Right renal cortex interstitium (tissue), 3 donors: ENCODE data around the gene HBEGF. TPM values are rescaled to one million over a fixed set of nuclear protein-coding genes. Genes with fewer than 3 reads are reported as not detected.
A peak's percentile ranks its signal among the peaks of the same experiment; 100 is the strongest.
"Not testable (repeated sequence)": the region's sequence is repeated elsewhere in the genome, so short reads cannot be mapped to it uniquely, and the experiment has no call there.

ENCODE experiments used
- DNase-seq, 3 donors: peaks; one replicate each; pipeline ENCODE4 v3.0.0-alpha.2; 2013; ENCODE audit warnings: low read depth in 3 of 3, low spot score in 2 of 3
- polyA plus RNA-seq, 3 donors: library from polyadenylated mRNA; unstranded; fragments of 120-200 nt; gene quantifications; one replicate each; pipeline ENCODE4 v1.2.1, GENCODE V29; 2013; ENCODE audit not compliant: insufficient read length in 3 of 3

HBEGF gene
- polyA plus RNA-seq, 3 donors, result 8.6 to 11.4 (median 10.0) TPM

DNA sequence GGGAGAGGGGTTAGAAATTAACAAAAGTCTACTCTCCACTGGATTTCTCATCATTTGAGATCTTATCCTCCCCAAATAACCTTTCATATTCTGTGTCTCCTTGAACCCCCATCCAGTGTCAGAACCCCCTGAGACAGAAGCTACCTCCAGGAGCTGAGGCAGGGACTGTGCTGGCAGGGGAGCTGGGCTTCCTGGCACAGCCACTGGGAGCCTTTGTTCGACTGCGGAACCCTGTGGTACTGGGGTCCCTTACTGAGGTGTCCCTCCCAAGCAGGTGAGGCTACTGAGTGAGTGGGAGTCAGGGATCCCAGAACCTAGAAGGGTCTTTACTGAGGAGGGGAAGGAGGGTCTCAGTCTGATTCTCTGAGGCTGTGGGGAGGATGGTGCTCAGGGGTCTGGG, 15.5 kb upstream of the HBEGF start:
- DNase-seq, result no peak

DNA sequence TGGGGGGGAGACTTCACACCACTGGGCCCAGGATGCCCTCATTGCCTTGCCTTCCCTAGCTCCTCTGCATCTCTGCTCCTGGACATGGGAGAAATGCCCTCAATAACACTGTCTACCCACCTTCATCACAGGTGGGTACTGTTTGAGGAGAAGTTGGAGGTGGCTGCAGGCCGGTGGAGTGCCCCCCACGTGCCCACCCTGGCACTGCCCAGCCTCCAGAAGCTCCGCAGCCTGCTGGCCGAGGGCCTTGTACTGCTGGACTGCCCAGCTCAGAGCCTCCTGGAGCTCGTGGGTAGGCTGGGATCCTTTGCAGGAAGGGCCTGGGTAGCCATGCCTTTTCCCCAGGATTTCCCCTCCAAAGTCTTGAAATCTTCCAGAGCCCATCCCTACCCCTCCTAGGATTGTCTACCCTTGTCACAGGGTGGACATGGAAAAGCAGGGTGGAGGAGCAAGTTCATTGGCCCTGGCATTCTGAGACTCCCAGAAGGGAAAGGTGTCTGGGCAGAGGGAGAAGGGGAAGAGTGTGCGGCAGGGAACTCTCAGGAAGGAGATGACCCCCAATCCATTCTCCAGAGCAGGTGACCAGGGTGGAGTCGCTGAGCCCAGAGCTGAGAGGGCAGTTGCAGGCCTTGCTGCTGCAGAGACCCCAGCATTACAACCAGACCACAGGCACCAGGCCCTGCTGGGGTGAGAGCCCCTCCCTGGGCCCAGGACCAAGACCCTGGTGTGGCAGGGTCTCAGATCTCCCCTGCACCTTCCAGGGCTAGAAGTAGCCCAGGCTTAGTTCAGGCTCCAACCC, 14.5 kb upstream of the HBEGF start:
- no peak for DNase-seq

- no peak for DNase-seq
Observed at GRCh38 chr5:140360101-140360500, 13.7 kb upstream of the HBEGF start, which contains the start of gene SLC4A9. Gene SLC4A9 (plus strand): TSS chr5:140360194. CDS start chr5:140360237, 43 bp downstream.

DNA sequence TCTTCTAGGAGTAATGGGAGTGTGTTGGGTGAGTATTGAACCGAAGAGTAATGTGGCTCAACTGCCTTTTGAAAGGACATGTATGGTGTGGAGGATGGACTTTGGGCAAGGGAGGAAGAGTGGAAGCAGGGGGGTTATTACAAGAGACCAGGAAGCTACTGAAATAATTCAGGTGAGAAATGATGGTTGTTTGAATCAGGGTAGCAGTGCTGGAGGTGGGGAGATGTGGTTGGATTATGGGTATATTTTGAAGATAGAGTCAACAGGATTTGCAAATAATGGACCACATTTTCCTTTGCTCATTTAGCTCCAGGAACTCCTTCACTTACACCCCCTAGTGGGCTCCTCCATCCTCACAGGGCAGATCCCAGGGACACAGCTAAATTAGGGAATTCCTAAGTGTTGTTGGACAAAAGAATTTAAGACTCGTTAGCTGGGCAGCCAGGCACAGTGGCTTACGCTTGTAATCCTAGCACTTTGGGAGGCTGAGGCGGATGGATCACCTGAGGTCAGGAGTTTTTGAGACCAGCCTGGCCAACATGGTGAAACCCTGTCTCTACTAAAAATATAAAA, 12.4 kb upstream of the HBEGF start:
- DNase-seq, result no peak

DNA sequence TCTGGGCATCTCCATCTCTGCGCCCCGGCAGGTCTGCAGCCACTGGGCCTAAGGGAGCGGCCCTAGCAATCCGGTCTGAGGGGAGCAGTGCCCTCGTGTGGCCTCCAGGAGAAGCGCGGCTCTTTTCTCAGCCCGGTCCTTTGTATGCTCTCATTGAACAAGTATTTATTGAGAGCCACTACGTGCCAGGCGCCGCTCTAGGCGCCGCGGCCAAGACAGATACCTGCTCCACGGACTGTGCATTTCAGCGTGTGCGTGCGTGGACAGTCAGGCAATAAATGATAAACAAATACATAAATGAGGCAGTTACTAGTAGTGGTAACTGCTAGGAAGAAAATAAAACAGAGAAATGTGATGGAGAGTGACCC, 11.3 kb upstream of the HBEGF start:
- DNase-seq, result peak in 1 of 3 donors; percentile 66

- no peak for DNase-seq
Observed at GRCh38 chr5:140356853-140357725, 10.7 kb upstream of the HBEGF start.

DNA sequence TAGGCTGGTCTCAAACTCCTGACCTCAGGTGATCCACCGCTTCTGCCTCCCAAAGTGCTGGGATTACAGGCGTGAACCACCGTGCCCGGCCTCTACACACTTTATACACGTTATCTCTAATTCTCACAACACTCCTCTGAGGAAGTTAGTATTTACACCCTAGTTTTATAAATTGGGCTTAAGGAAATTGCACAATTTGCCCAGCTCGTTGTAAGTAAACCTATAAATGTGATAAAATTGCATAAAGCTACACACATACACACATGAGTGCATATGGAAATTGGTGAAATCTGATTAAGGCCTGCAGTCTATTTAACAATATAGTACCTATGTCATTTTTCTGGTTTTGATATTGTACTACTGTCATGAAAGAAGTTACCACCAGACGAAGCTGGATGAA, 9.1 kb upstream of the HBEGF start:
- no peak for DNase-seq

DNA sequence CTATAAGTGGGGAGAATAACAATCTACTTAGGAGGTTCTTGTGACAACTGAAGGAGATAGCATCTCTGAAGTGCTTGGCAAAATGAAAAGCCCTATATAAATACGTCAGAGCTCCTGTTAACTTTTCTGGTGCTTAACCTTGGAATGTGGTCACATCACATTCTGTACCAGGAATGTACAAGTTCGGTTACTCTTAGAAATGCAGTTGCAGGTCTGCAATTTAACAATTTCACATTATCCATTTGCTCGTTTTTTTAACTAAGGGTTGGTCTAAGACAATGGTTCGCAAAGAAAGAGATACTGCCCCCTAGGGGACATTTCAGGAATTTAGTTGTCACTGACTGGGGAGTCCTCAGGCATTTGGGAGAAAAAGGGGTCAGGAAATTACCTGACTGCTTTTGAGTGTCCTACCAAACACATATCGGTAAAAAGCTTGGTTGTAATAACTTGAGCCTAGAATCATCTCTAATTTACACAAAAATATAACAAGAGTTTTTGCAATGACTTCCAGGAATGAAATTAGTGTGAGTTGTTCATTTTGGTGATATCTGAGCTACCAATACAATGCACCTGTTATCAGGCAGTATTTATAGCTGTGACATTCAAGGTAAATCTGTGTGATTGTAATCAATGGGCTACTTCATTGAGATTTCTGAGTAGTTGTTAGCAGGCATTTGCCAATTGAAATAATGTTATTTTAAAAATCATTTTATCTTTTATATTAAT, 5.4 kb upstream of the HBEGF start:
- DNase-seq, result peak in 1 of 3 donors; percentile 62

- DNase-seq, result no peak
Observed at GRCh38 chr5:140349244-140349643, 2.8 kb upstream of the HBEGF start.

DNA sequence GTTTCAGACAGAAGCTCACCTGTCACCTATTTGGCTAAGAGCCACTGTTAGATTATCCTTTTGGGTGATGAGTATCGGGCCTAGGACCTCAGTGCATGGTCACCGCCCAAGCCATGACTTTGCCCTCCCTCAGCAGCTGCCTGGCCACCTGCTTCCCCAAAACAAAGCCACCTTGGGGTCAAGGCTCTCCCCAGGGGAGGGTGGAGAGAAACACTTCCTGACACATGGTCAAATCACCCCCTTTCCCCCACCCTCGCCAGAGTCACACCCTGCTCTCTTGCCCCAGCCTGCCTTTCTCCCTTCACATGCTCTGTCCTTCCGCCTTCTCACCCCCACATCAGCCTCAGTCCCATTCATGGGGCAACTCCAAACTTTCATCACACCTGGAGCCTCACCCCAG, 1.7 kb upstream of the HBEGF start:
- DNase-seq, result no peak

DNA sequence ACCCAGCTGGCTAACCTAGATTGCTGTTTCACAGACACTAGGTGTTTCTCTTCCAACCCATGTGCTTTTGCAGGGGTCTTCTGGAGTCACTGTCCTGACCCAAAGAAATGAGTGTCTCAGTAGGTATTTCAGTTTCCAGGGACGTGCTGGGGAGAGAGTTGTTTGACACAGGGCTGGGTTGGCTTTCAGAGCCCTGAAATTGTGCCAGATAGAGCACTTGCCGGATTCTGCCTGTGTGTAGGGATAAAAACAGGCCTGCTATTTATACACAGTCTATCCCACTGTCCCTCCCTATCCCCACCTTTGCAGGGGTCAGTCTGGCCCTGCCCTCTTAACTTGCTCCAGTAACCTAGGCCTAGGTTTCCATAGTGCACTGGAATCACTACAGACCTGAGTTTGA, 957 bp upstream of the HBEGF start:
- DNase-seq, result no peak

GRCh38 chr5:140345919-140346347, 470 bp downstream of the HBEGF start:
- DNase-seq, result no peak

DNA sequence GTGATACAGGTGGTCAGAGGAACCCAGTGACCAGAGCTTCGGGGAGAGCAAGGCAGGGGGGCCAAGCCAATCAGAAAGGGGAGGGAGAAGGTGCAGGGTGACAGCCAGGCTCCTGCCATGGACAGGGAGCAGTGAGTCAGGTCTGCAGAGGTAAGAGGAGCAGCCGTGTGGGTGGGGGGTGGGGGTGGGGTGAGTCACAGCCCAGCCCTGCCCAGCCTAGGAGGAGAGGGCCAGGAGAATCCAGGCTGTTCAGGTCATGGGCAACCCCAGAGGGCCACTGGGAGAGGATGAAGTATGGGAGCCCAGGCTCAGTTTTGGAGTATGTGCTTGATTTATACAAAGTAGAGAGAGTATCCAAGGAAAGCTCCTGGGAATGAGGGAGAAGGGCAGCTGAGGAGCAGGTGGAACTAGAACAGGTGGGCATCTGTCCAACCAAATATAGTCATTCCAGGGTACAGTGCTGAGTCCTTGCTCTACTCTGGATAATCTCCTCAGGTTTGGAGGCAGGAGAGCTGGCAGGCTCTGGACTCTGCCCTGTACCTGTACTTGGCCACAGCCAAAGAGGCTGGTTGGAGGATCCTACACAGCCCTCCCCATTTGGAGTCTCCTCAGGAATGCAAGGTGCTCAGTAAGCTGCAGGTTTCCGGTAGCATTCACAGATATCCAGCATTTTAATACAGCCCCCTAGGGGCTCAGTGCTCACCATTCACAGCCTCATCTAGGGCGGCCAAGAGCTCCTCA, 1.6 kb downstream of the HBEGF start:
- DNase-seq, result no peak

DNA sequence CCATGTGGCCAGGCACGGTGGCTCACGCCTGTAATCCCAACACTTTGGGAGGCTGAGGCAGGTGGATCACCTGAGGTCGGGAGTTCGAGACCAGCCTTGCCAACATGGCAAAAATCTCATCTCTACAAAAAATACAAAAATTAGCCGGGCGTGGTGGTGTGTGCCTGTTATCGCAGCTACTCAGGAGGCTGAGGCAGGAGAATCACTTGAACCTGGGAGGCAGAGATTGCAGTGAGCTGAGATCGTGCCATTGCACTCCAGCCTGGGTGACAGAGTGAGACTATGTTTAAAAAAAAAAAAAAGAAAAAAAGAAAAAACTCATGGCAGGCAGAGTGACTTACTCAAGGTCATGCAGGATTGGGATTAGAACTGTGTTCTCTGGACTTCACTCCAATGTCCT, 2.6 kb downstream of the HBEGF start:
- not testable (repeated sequence) for DNase-seq

DNA sequence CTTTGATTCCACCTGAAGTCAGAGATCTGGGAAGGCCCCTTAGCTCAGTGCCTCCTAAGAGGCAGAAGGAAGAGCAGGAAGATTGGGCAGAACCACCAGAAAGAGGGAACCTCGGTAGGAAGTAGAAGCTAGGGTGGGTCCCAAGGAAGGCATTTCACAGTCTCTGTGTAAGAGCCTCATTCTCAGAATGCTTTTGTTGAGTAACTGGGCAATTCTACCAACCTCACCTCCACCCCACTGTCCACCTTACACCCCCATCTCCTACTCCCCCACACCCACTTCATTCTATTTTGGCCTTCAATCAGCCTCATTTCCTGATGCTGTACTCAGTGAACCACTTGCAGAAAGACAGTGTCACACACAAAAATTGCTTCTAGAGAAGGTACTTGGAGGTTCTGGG, 3.5 kb downstream of the HBEGF start:
- DNase-seq, result no peak

- no peak for DNase-seq
Observed at GRCh38 chr5:140342287-140342686, 4.1 kb downstream of the HBEGF start.

- DNase-seq, result no peak
Observed at GRCh38 chr5:140341591-140341990, 4.8 kb downstream of the HBEGF start.

- DNase-seq, result no peak
Observed at GRCh38 chr5:140340605-140341121, 5.7 kb downstream of the HBEGF start.

DNA sequence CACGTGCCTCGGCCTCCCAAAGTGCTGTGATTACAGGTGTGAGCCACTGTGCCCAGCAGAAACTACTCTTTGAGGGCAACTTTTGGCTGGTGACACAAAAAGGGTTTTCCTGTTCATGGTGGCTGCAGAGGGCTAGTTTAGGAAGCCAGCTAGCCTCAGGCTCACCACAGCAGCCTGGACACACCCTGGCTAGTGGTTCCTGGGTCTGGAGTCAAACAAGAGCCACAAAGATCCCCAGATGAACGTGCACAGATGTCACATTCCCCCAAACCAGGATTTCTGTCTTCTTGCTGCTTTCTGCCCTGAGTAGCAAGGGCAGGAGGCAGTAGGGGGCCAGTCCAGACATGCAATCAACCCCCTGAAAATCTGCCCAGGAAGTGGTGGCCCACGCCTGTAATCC, 6.8 kb downstream of the HBEGF start:
- DNase-seq, result no peak

GRCh38 chr5:140338908-140339307, 7.5 kb downstream of the HBEGF start:
- DNase-seq, result no peak
